Stimulated activated CD4-positive, alpha-beta T cell treated with anti-CD3 and anti-CD28 coated beads, TNF-alpha, amount 100 ng/mL, for 4 hours (primary cell): ENCODE results near the gene ZCCHC24.

ENCODE experiments used
- DNase-seq, 3 experiments: peaks; one replicate each; pipeline ENCODE4 v3.0.0-alpha.2; 2020; ENCODE audit warnings: low read depth in 3 of 3

Gene ZCCHC24

DNA sequence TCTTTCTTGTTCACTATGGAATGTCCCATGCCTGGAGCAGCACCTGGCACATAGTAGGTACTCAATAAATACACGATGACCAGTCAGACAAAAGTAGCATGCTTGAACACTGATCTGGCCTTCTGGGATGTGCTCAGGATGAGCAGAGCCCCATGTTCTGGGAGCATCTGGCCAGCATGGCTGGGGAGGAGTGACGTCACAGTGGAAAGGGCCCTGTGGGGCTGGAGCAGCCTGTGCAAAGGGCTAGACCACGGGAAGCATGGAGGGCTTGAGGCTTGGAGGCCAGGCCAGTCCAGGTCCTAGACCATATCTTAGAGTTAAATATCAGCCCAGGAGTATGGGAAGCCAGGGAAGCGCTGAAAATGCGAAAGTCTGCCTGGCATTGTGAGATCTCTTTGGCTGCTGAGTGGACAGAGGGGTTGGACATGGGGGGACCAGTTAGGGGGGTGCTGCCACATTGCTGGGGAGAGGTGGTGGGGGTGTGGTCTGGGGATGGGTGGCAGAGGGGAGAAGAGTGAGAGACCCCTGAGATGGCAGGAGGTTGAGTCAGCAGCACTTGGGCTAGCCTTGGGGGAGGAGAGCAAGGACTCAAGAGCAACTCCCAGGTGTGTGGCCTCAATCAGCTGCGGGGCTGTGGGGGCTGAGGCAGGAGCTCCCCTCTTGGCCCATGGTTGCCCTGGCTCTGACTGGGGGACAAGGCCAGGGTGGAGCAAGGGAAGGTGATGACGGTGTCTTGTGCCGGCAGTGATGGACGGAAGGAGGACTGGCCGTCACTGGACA, 34.9 kb downstream of the ZCCHC24 start:
- no peak for DNase-seq

DNA sequence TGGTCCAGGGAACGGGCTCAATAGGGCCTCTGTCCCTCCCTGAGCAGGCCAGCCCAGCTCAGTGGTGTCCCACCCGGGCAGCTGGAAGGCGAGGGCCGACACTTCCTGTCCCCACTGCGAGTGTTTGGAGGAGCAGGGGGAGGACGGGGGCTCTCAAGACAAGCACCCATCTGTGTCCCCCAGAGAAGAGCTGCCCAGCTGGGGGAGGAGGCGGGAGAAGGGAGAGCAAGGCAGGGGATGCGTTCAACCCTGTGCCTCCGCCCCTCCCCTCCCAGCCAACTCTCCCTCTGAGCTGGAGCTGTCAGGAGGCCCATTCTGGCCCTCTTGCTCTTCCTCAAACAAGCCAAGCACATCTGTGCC, 35.7 kb downstream of the ZCCHC24 start:
- no peak for DNase-seq

- DNase-seq, result no peak
These were observed 36.2 kb downstream of the ZCCHC24 start for GRCh38 chr10:79409038-79409725.

- no peak for DNase-seq
These were observed 37.3 kb downstream of the ZCCHC24 start for GRCh38 chr10:79407811-79408795.

DNA sequence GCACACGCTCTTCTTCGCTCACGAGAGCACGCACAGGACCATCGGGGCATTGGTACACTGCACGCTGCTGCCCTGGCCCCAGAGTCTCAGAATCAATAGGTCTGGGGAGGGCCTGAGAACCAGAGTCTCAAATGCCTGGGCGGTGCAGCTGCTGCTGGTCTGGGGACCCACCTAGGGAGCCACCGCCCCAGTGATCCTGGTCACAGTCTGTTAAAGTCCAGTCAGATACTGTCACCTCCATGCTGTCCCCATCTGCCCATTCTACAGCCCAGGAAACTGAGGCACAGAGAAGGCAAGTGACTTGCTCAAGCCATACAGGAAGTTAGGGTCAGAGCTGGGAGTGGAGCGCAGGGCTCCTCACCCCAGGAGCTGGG, 38.0 kb downstream of the ZCCHC24 start:
- no peak for DNase-seq

DNA sequence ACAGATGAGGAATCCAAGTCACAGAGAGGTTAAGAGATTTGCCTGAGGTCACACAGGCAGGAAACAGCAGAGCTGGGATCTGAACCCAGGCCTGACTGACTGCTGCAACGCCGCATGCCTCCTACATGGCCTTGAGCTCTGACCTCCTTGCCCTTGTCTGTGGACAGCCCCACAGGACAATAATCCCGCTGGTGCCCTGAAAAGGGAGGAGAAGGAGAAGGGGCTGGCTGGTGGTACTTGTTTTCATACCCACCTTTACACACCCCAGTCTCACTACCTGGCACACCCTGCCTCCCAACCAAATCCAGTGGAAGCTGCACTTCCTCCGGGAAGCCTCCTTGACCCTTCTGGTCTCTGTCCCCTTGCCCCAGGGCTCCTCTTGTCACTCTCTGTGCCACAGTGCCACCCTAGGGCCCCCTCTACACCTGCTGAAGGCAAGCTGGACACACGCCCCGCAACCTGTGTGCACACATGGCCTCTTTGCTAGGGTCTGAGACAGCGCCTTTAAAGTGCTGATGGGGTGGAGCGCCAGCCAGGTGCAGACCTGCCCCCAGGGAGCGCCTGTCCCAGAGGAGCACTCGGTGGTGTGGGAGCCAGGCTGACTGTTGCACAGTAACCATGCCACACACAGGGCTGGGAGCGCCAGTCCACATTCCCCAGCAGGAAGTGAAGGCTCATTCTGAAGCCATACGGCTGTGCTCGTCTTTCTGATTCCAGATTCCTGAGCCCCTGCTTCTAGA, 38.6 kb downstream of the ZCCHC24 start:
- no peak for DNase-seq

DNA sequence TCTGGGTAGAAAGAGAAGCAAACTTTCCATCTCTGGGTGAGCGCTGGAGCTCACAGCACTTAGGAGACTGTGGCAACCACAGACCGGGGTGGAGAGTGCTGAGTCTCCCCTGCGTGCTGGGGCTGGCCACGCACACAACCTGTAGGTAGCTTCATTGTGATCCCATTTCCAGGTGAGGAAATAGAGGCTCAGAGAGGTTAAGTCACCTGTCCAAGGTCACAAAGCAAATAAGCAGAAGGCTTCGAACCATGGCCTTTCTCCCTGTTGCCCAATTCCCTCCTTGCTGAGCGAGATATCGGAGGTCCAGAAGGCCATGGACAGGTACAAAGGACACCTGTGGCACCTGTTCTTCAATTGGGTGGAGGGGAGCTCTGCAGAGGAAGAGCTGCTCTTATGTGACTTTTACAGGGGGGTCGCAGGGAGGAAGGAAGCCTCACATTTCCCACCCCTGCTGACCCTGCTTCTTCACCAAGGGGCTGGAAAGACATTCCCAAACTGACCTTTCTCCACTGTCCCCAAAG, 39.4 kb downstream of the ZCCHC24 start:
- DNase-seq, result no peak

- no peak for DNase-seq
These were observed 40.0 kb downstream of the ZCCHC24 start for GRCh38 chr10:79405221-79405994.

- no peak for DNase-seq
These were observed 40.7 kb downstream of the ZCCHC24 start for GRCh38 chr10:79404690-79405131.

DNA sequence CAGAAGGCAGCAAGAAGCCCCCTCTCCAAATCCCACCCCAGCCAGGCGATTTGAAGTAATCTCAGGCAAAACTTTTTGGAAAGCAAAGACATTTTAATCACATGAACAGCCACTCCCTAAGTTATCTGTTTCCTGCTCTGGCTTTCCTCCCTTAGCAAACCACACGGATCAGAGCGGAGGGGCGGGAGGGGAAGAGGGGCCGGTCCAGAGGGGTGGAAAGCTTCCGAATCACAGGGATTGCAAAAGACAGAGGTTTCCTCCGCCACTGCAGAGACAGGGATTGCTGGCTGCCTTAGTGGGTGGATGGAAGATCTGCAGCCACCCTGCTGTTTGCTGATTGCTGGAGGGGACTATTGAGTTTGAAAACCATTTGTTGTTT, 41.2 kb downstream of the ZCCHC24 start:
- no peak for DNase-seq

- no peak for DNase-seq
These were observed 41.8 kb downstream of the ZCCHC24 start for GRCh38 chr10:79403441-79404230.

GRCh38 chr10:79402951-79403350, 42.5 kb downstream of the ZCCHC24 start:
- no peak for DNase-seq

DNA sequence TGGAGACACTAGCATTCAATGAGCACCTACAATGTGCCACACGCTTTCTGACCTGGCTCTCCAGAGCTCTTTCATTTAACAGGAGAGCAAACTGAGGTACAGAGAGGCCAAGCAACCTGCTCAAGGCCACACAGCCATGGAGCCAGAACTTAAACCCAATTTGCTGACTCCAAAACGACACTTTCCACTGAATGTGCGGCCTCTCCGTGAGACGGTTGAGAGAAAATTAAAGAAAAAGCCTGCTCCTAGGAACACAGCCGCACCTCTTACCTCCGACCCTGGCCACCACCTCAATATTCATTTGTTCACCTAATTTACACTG, 42.8 kb downstream of the ZCCHC24 start:
- no peak for DNase-seq

DNA sequence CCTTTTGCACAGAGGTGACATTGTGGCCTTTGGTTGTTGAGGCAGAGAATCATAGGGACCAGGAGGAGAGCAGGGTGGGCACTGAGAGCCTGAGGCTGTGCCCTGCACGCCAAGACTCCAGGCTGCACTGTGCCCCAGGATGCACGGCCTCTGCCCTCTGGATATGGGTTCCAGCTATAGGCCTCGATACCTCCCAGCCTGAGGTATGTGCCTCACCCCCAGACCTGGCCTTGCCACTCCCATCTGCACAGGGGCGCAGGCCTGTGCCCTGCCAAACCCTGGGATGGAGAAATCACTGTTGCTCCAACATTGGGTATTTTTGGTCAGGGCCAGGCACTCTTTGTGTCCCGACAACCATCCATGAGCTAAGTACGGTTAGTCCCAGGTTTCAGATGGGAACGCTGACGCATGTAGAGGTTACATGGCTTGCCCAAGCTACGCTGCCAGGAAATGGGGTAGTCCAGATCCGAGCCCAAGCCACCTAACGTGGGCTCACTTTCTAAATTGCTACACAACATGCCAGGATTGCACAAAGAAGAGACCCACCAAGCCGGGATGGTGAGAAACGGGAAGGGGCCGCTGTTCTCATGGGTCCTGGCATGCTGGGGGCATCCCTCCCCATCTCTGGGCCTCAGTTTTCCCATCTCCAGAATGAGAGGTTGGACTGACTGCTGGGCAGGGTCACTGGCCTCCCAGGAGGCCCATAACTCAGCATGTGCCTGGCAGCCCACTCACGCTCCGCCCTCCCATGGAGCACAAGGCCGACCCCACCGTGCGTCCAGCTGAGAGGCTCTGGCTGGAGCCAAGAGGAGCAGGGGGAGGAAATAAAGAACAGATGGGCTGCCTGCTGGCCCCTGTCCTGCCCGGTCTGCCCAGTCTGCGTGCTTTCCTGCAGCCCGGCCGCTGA, 44.2 kb downstream of the ZCCHC24 start:
- no peak for DNase-seq

DNA sequence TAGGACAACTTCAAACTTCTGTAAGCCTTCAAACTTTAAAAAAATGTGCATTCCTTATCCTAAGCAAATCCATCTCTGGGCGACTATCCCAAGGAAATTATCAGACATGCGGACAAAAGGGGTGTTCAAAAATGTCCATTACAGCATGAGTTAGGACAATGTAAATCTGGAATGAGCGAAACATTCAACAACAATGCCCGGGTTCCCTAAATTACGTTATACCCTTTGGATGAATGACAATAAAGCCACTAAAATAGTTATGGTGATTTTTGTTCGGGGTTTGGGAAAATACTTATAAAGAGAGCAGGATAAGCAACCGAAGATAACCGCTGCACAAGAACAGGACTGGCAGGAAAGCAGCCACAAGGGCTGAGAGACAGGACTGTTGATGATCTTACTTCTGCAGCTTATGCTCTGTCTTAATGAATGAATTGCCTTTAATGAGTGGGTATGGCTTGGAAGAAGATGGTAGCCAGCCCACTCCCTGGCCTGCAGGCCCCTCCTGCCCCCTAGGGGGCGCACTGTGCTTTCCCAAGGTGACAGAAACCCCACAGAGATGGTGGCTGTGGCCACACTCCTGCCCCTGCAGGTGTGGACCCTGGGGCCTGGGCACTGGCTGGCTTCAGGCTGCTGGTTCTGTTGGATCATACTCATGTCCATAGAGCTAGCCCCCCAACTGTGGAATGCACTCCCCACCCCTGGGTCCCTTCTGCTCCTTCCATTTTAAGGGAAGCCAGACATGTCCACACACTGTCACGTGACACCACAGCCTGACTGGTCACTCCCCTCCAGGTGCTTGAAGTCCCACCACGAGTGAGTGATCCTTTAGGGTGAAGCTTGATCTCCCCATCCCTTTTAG, 45.0 kb downstream of the ZCCHC24 start:
- peak; percentile 13 to 14 (median 13) for DNase-seq

DNA sequence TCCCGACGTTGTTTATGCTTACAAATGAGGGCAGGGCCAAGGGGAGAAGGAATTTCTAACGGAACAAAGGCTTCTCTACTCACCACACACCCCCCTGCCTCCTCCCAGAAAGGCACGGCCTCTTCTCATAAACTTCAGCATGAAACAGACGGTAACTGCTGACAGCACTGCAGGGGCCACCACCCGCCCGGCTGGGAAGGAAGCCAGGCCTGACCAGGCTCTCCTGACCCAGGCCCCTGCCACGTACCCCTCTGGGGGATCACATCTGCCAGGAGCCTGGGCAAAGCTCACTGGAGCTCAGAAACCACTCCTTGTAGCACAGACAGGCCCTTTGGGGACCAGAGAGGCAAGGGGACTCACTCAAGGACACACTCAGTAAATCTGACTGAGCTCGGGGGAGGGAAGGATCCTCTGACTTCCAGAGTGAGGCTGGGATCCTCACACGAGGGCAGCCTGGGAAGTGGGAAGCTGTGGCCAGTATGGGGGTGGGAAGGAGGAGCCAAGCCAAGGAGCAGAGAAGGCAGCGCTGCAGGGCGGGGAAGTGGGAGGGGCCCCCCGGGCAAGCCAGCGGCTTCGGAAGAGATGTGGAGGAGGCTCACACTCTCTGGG, 46.1 kb downstream of the ZCCHC24 start:
- DNase-seq, result no peak

DNA sequence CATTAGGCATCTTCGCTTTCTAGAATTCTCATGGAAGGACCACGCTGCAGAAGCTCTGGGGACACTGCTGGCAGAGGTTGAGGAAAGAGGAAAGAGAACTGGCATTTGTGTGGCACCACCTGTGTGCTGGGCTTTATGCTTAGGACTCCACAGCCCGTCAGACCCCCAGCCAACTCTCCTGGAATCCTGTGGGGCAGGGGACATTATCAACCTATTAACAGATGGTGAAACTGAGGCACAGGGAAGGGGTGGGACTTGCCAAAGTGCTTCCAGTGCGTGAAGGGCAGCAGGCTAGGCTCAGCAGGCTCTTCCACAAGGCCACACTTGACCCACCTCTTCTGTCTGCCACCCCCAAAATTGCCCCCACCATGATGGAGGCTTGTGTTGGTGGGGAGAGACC, 46.8 kb downstream of the ZCCHC24 start:
- no peak for DNase-seq
